Measurements from ENCODE around the gene CLK2. TPM values are rescaled to one million over a fixed set of nuclear protein-coding genes. Genes with fewer than 3 reads are reported as not detected.

Gene CLK2
- polyA plus RNA-seq, 1 donor from 2014 or later, result 44.4 TPM

GRCh38 chr1:155320252-155320651 lies 46.9 kb upstream of the CLK2 start:
- peak overlapping the region; percentile 90 for H3K4me3 ChIP-seq (ENCODE audit: low read length)
- peaks cover 28% of the 10 kb centered on the region for H3K79me2 ChIP-seq (replicated peaks; ENCODE audit: insufficient read depth, low read length)
- H3K27me3 ChIP-seq (ENCODE audit: insufficient read depth, low read depth, low read length), result no peaks in the 10 kb centered on the region
- H3K27ac ChIP-seq (ENCODE audit: low read length), result peak overlapping the region; percentile 79
- H3K9ac ChIP-seq (ENCODE audit: low read length), result peak overlapping the region; percentile 91
- TF ChIP-seq TAF1 (IDR thresholded peaks at IDR 0.05; ENCODE audit: low read depth), result no peak
- TF ChIP-seq EP300 (conservative IDR thresholded peaks at IDR 0.05; ENCODE audit: poor library complexity, severe bottlenecking), result no peak
- TF ChIP-seq MXI1 (conservative IDR thresholded peaks at IDR 0.05; ENCODE audit: poor library complexity, severe bottlenecking), result no peak
- TF ChIP-seq, protein P1, sequence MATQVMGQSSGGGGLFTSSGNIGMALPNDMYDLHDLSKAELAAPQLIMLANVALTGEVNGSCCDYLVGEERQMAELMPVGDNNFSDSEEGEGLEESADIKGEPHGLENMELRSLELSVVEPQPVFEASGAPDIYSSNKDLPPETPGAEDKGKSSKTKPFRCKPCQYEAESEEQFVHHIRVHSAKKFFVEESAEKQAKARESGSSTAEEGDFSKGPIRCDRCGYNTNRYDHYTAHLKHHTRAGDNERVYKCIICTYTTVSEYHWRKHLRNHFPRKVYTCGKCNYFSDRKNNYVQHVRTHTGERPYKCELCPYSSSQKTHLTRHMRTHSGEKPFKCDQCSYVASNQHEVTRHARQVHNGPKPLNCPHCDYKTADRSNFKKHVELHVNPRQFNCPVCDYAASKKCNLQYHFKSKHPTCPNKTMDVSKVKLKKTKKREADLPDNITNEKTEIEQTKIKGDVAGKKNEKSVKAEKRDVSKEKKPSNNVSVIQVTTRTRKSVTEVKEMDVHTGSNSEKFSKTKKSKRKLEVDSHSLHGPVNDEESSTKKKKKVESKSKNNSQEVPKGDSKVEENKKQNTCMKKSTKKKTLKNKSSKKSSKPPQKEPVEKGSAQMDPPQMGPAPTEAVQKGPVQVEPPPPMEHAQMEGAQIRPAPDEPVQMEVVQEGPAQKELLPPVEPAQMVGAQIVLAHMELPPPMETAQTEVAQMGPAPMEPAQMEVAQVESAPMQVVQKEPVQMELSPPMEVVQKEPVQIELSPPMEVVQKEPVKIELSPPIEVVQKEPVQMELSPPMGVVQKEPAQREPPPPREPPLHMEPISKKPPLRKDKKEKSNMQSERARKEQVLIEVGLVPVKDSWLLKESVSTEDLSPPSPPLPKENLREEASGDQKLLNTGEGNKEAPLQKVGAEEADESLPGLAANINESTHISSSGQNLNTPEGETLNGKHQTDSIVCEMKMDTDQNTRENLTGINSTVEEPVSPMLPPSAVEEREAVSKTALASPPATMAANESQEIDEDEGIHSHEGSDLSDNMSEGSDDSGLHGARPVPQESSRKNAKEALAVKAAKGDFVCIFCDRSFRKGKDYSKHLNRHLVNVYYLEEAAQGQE (IDR thresholded peaks at IDR 0.05; ENCODE audit: borderline replicate concordance), result no peak
- no peak for TF ChIP-seq EZH2 (IDR thresholded peaks at IDR 0.05; ENCODE audit: borderline replicate concordance, insufficient read depth, low read length, poor library complexity, severe bottlenecking)
- TF ChIP-seq CTCF (IDR thresholded peaks at IDR 0.05; ENCODE audit: poor library complexity, severe bottlenecking), result no peak
- TF ChIP-seq POLR2AphosphoS5 (IDR thresholded peaks at IDR 0.05), result no peak
- TF ChIP-seq RAD21 (conservative IDR thresholded peaks at IDR 0.05), result no peak
- H4K20me1 ChIP-seq (ENCODE audit: insufficient read depth), result peaks cover 7% of the 10 kb centered on the region
- H3K9me3 ChIP-seq (ENCODE audit: low read length), result no peaks in the 10 kb centered on the region
- H3F3A ChIP-seq (ENCODE audit: insufficient read depth, low read length, poor library complexity, severe bottlenecking), result no peaks in the 10 kb centered on the region
- peak overlapping the region; percentile 65 for H2AFZ ChIP-seq (ENCODE audit: low read depth, low read length)
- no peaks in the 10 kb centered on the region for H3K36me3 ChIP-seq (ENCODE audit: insufficient read depth, low read length)
- peak overlapping the region; percentile 44 for H3K4me2 ChIP-seq (ENCODE audit: low read length)
- H3K9me2 ChIP-seq (ENCODE audit: insufficient read depth, low read length), result no peaks in the 10 kb centered on the region

DNA sequence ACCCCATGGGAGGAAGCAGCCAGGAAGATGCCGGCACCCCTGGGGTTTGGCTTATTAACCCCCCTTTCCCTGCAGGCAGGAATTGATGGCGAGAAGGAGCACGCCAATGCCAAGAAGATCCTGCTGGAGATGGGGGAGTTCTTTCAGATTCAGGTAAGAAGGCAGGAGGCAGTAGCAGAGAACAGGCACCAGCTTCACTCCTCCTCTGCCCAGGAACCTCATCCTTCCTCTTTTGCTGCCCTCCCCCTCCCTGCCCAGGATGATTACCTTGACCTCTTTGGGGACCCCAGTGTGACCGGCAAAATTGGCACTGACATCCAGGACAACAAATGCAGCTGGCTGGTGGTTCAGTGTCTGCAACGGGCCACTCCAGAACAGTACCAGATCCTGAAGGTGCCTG lies 46.2 kb upstream of the CLK2 start:
- no peak overlapping the region for H3K27ac ChIP-seq (ENCODE audit: low read length)
- H3K9me2 ChIP-seq (ENCODE audit: insufficient read depth, low read length), result no peaks in the 10 kb centered on the region
- TF ChIP-seq POLR2AphosphoS5 (IDR thresholded peaks at IDR 0.05), result no peak
- TF ChIP-seq MXI1 (conservative IDR thresholded peaks at IDR 0.05; ENCODE audit: poor library complexity, severe bottlenecking), result no peak
- TF ChIP-seq EP300 (conservative IDR thresholded peaks at IDR 0.05; ENCODE audit: poor library complexity, severe bottlenecking), result no peak
- TF ChIP-seq RAD21 (conservative IDR thresholded peaks at IDR 0.05), result no peak
- TF ChIP-seq TAF1 (IDR thresholded peaks at IDR 0.05; ENCODE audit: low read depth), result no peak
- no peak for TF ChIP-seq EZH2 (IDR thresholded peaks at IDR 0.05; ENCODE audit: borderline replicate concordance, insufficient read depth, low read length, poor library complexity, severe bottlenecking)
- no peak for TF ChIP-seq SMC3 (conservative IDR thresholded peaks at IDR 0.05; ENCODE audit: poor library complexity)
- TF ChIP-seq CTCF (IDR thresholded peaks at IDR 0.05; ENCODE audit: poor library complexity, severe bottlenecking), result no peak
- TF ChIP-seq, protein P1 (IDR thresholded peaks at IDR 0.05; ENCODE audit: borderline replicate concordance), result no peak
- H3K9ac ChIP-seq (ENCODE audit: low read length), result no peak overlapping the region
- no peak overlapping the region for H3K4me2 ChIP-seq (ENCODE audit: low read length)
- no peak overlapping the region for H2AFZ ChIP-seq (ENCODE audit: low read depth, low read length)
- H3K4me3 ChIP-seq (ENCODE audit: low read length), result no peak overlapping the region
- no peaks in the 10 kb centered on the region for H3K36me3 ChIP-seq (ENCODE audit: insufficient read depth, low read length)
- peaks cover 28% of the 10 kb centered on the region for H3K79me2 ChIP-seq (replicated peaks; ENCODE audit: insufficient read depth, low read length)
- no peaks in the 10 kb centered on the region for H3K27me3 ChIP-seq (ENCODE audit: insufficient read depth, low read depth, low read length)
- H3F3A ChIP-seq (ENCODE audit: insufficient read depth, low read length, poor library complexity, severe bottlenecking), result no peaks in the 10 kb centered on the region
- H4K20me1 ChIP-seq (ENCODE audit: insufficient read depth), result peaks cover 2% of the 10 kb centered on the region
- no peaks in the 10 kb centered on the region for H3K9me3 ChIP-seq (ENCODE audit: low read length)
